Large intestine (tissue), 3 donors: Measurements from ENCODE around the gene RAN. TPM values are rescaled to one million over a fixed set of nuclear protein-coding genes. Genes with fewer than 3 reads are reported as not detected.
A peak's percentile ranks its signal among the peaks of the same experiment; 100 is the strongest.
"Not testable (repeated sequence)": the region's sequence is repeated elsewhere in the genome, so short reads cannot be mapped to it uniquely, and the experiment has no call there.

Source experiments
- DNase-seq, 2 donors: peaks; one replicate each; pipeline versions ENCODE4 v3.0.0 to v3.0.0-alpha.2; 2013
- H3K27ac ChIP-seq: one replicate; pipeline ENCODE4 v1.5.1; 2013; ENCODE audit warnings: low read length
- H3K27me3 ChIP-seq: 2 replicates; pipeline ENCODE4 v1.6.1; 2013; ENCODE audit warnings: low read length; ENCODE audit not compliant: control insufficient read depth, insufficient read depth
- H3K36me3 ChIP-seq: 2 replicates; pipeline ENCODE4 v1.6.1; 2013; ENCODE audit warnings: low read length; ENCODE audit not compliant: control insufficient read depth, insufficient read depth
- H3K4me1 ChIP-seq: one replicate; pipeline ENCODE4 v1.6.1; 2013; ENCODE audit warnings: low read length; ENCODE audit not compliant: control insufficient read depth, insufficient read depth
- H3K4me3 ChIP-seq: one replicate; pipeline ENCODE4 v1.5.1; 2013; ENCODE audit warnings: low read length
- H3K9me3 ChIP-seq: one replicate; pipeline ENCODE4 v1.6.1; 2013; ENCODE audit warnings: mild to moderate bottlenecking, low read depth, low read length, moderate library complexity; ENCODE audit not compliant: control insufficient read depth
- WGBS: methylation state at CpG from one replicate; pipeline ENCODE4 v1.1.5; 2013; ENCODE audit warnings: low lambda C conversion rate; ENCODE audit not compliant: insufficient coverage; 5-methylcytosine and 5-hydroxymethylcytosine counted together
- polyA plus RNA-seq: library from polyadenylated mRNA; unstranded; fragments of 120-200 nt; gene quantifications from one replicate; pipeline ENCODE4 v1.2.1, GENCODE V29; 2013

RAN gene
- polyA plus RNA-seq, 1 donor, result 554 TPM

DNA sequence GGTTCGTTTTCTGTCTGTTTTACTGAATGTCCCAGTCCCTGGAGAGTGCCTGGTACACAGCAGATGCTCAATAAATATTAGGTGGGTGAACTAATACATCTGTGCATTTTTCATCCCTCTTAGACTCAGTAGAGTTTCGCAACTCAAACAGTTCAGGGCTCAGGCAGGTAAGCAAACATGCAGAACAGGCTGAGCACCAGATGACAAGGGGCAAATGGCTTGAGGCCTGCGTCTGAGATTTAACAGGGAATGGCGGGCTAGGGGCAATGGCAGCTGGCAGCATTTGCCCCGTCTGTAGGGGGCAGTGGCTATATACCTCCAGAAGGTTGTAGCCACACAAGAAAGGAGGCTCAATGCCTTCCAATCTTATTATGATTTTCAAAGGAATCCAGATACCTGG lies 8.6 kb upstream of the RAN start:
- 100% methylated on average over 1 of the region's 5 CpGs for WGBS
- Histone ChIP-seq H3K4me3 (no peak overlapping the region), H3K9me3 (no peaks in the 10 kb centered on the region), H3K27me3 (no peaks in the 10 kb centered on the region), H3K27ac (no peak overlapping the region), H3K36me3 (no peaks in the 10 kb centered on the region), H3K4me1 (no peaks in the 10 kb centered on the region)
- DNase-seq, result no peak

DNA sequence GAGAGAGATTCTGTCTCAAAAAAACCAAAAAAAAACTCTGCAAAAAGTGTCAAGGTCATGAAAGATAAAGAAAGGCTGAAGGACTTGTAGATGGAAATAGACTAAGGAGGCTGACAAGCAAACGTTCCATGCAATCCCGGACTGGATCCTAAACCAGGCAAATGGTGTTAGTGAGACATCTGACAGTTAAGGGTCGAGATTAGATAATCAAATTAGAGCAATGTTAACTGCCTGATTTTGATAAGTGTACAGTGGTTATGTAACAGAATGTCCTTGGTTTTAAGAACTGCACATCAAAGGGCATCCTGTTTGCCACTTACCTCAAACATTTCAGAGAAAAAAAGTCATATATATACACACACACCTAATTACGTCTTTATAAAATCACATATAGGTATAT lies 3.5 kb upstream of the RAN start:
- WGBS, result no CpG with 5 or more reads among the region's 4 CpGs
- Histone ChIP-seq H3K27me3 (no peaks in the 10 kb centered on the region), H3K4me3 (no peak overlapping the region), H3K4me1 (peaks cover 8% of the 10 kb centered on the region), H3K27ac (no peak overlapping the region), H3K36me3 (peaks cover 5% of the 10 kb centered on the region), H3K9me3 (no peaks in the 10 kb centered on the region)
- DNase-seq, result no peak

DNA sequence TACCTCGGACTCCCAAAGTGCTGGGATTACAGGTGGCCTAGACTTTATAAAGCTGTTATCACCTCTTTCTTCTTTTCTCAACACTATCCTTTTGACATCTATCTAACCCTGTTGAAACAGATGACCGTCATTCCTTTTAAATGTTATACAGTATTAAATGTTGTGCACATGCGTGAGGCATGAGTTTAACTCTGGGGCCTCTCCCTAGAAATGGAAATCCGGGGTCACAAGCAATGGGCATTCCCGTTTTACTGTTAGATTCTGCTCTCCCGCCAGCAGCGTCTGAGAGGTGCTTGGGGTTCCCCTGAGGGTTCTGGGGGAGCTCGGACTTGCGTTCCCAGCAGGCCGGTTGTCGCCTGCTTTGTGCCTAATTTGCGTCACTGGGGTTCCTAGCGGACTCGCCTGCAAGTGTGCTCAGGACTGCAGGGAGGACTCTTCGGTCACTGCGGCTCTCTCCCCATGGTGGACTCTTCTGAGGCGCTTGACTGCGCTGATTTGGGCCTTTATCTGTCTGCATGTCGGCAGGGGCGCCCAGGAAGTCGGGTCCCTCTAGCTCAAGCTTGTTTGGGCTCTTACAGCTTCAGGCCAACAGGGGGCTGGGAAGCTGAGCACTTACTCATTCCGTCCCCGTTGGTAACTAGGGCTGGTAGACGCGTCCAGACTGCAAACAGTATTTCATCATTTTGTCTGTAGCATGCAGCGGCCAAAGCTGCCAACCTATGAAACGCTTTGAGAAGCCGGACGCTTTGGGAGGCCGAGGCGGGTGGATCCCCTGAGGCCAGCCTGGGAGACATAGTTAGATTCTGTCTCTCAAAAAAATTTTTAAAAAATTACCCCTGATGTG lies 1.2 kb upstream of the RAN start:
- 28% methylated on average over 7 of the region's 31 CpGs for WGBS
- no peaks in the 10 kb centered on the region for H3K27me3 ChIP-seq
- DNase-seq, result peak; percentile 56 to 70

DNA sequence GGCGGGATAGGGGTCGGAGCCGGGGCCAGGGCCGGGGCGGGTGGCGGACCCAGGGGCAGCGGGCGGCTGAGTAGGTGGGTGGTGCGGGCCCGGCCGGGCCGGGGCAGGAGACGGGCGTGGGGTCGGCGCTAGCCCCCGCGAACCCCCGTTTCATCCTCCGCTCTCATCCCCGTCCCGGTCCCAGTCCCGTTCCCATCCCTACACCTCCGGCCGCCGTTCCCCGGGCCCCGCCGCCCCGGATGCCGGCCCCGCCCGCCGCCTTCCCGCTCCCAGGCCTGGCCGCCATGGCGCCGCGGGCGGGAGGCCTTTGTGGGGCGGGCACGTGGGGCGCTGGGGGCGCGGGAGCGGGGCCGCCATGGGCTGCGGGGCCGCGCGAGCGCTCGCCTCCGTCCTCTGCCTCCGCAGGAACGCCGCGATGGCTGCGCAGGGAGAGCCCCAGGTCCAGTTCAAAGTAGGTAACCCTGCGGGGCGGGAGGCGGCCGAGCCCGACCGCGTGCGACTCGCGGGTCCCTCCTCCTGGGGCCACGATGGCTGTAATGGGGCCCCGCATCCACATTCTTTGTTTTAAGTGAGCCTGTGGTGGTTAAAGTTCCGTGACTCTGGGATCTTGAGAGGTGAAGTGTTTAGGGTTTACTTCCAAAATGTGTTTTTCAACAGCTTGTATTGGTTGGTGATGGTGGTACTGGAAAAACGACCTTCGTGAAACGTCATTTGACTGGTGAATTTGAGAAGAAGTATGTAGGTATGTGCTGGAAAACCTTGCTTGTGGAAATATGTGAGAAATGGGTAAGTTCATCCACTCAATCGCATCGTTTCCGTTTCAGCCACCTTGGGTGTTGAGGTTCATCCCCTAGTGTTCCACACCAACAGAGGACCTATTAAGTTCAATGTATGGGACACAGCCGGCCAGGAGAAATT lies 572 bp downstream of the RAN start:
- H3K36me3 ChIP-seq, result peaks cover 42% of the 10 kb centered on the region
- H3K4me1 ChIP-seq, result peaks cover 15% of the 10 kb centered on the region
- no CpG with 5 or more reads among the region's 79 CpGs for WGBS
- no peaks in the 10 kb centered on the region for H3K9me3 ChIP-seq
- H3K27me3 ChIP-seq, result no peaks in the 10 kb centered on the region
- H3K4me3 ChIP-seq, result peak overlapping the region; percentile 52
- peak overlapping the region; percentile 55 for H3K27ac ChIP-seq
- DNase-seq, result peak in 1 of 2 donors; percentile 77

More for the DNA sequence above, 1.2 kb upstream of the RAN start:
- Histone ChIP-seq H3K27ac (peak overlapping the region; percentile 87), H3K9me3 (no peaks in the 10 kb centered on the region), H3K36me3 (peaks cover 27% of the 10 kb centered on the region), H3K4me1 (peaks cover 15% of the 10 kb centered on the region), H3K4me3 (peak overlapping the region; percentile 70)

DNA sequence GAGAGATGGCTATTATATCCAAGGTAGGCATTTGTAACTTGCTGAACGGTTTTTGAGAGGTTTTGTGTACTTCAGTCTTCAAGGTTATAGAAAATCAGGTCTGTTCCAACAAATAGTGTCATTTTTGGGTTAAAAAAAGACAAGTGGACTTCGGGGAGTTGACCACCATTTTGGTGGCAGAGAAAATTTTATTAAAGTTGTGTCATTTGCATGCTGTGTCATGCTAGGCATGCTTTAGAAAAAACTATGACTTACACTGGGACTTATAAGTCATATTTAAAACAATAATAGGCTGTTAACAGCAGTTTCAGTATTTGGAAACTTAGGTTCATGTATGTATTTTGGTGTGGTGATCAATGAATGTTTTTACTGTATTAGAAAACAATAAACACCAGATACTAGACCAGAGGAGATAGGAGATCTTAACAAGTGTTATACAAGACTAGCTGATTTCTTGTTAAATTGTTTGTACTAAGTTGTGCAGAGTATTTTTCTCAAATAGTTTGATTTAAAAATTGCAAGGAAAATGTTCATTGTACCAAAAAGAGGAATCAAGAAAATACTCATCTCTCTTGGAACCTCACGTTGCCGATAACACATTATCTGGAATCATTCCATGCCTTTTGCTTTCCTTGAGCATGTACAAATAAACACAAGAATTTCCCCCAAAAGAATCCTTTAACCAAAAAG lies 1.4 kb downstream of the RAN start:
- Histone ChIP-seq H3K27me3 (no peaks in the 10 kb centered on the region), H3K9me3 (no peaks in the 10 kb centered on the region), H3K4me1 (peaks cover 19% of the 10 kb centered on the region), H3K4me3 (peak overlapping the region; percentile 52), H3K36me3 (peaks cover 42% of the 10 kb centered on the region), H3K27ac (no peak overlapping the region)
- WGBS, result no CpG with 5 or more reads among the region's 4 CpGs
- no peak for DNase-seq

DNA sequence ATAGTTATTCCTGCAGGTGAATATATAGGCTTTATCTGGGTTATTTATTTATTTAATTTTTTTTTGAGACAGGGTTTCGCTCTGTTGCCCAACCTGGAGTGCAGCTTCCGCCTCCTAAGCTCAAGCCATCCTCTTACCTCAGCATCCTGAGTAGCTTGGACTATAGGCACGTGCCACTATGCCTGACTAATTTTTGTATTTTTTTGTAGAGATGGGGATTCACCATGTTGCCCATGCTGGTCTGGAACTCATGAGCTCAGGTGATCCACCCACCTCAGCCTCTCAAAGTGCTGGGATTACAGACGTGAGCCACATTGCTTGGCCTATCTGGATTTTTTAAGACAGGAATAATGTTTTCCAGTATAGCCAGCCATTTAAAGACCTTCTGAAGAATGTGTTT lies 2.0 kb downstream of the RAN start:
- no peaks in the 10 kb centered on the region for H3K27me3 ChIP-seq
- peaks cover 42% of the 10 kb centered on the region for H3K36me3 ChIP-seq
- no peak overlapping the region for H3K4me3 ChIP-seq
- no peaks in the 10 kb centered on the region for H3K9me3 ChIP-seq
- no peak overlapping the region for H3K27ac ChIP-seq
- no CpG with 5 or more reads among the region's 4 CpGs for WGBS
- DNase-seq, result no peak
- peaks cover 25% of the 10 kb centered on the region for H3K4me1 ChIP-seq

DNA sequence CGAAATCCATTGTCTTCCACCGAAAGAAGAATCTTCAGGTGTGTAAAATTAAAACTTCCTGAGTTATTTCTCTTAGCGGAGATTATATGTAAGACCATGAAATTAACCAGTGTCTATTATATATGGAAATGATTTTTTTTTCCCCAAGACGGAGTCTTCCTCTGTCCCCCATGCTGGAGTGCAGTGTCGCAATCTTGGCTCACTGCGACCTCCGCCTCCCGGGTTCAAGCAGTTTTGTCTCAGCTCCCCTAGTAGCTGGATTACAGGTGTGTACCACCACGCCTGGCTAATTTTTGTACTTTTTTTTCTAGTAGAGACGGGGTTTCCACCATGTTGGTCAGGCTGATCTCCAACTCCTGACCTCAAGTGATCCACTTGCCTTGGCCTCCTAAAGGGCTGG lies 2.8 kb downstream of the RAN start:
- Histone ChIP-seq H3K9me3 (no peaks in the 10 kb centered on the region), H3K36me3 (peaks cover 42% of the 10 kb centered on the region), H3K4me3 (no peak overlapping the region), H3K27me3 (no peaks in the 10 kb centered on the region), H3K4me1 (peaks cover 26% of the 10 kb centered on the region), H3K27ac (no peak overlapping the region)
- no CpG with 5 or more reads among the region's 10 CpGs for WGBS
- DNase-seq, result no peak

DNA sequence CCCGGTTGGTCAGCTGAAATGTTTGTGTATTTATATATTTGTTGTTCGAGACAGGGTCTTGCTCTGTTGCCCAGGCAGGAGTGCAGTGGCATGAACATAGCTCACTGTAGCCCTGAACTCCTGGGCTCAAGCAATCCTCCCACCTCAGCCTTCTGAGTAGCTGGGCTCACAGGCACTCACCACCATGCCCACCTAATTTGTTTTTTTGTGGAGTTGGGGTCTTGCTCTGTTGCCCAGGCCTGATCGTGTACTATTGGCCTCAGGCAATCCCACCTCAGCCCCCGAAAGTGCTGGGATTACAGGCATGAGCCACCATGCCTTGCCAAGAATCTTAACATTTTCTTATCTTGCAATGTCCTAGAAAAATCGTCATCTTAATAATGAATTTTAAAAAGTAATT lies 3.3 kb downstream of the RAN start:
- H3K4me3 ChIP-seq, result no peak overlapping the region
- no peak overlapping the region for H3K27ac ChIP-seq
- peaks cover 42% of the 10 kb centered on the region for H3K36me3 ChIP-seq
- peaks cover 28% of the 10 kb centered on the region for H3K4me1 ChIP-seq
- WGBS, result 83% methylated on average over 1 of the region's 5 CpGs
- no peaks in the 10 kb centered on the region for H3K9me3 ChIP-seq
- no peaks in the 10 kb centered on the region for H3K27me3 ChIP-seq
- DNase-seq, result no peak

DNA sequence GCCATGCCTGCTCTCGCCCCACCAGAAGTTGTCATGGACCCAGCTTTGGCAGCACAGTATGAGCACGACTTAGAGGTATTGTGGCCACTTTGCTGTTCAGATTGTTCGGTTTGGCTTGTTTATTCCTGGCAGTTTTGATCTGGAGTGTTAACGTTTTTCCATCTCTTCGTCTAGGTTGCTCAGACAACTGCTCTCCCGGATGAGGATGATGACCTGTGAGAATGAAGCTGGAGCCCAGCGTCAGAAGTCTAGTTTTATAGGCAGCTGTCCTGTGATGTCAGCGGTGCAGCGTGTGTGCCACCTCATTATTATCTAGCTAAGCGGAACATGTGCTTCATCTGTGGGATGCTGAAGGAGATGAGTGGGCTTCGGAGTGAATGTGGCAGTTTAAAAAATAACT lies 3.8 kb downstream of the RAN start:
- not testable (repeated sequence) for DNase-seq, H3K4me3 ChIP-seq, H3K27me3 ChIP-seq, H3K9me3 ChIP-seq, H3K27ac ChIP-seq
- 80% methylated on average over 1 of the region's 11 CpGs for WGBS
- peaks cover 42% of the 10 kb centered on the region for H3K36me3 ChIP-seq
- H3K4me1 ChIP-seq, result peaks cover 32% of the 10 kb centered on the region

DNA sequence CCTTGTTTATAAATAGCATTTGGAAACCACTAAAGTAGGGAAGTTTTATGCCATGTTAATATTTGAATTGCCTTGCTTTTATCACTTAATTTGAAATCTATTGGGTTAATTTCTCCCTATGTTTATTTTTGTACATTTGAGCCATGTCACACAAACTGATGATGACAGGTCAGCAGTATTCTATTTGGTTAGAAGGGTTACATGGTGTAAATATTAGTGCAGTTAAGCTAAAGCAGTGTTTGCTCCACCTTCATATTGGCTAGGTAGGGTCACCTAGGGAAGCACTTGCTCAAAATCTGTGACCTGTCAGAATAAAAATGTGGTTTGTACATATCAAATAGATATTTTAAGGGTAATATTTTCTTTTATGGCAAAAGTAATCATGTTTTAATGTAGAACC lies 4.4 kb downstream of the RAN start:
- no peak for DNase-seq
- Histone ChIP-seq H3K36me3 (peaks cover 42% of the 10 kb centered on the region), H3K4me1 (peaks cover 30% of the 10 kb centered on the region), H3K27me3 (no peaks in the 10 kb centered on the region), H3K9me3 (no peaks in the 10 kb centered on the region), H3K27ac (no peak overlapping the region), H3K4me3 (no peak overlapping the region)
